ENCODE data around the gene HNRNPA2B1. TPM values are rescaled to one million over a fixed set of nuclear protein-coding genes. Genes with fewer than 3 reads are reported as not detected.

HNRNPA2B1 gene
- total and polyA plus RNA-seq, 8 donors: 84.7 to 464 (median 165) TPM

- DNase-seq (peak in 4 of 6 donors; percentile 23 to 67 (median 48)), ATAC-seq (peak in 1 of 4 donors; percentile 3), FAIRE-seq (no peak)
- intact Hi-C loops (cut with DNase I): no loop called here
- no peak overlapping the region for H3K4me3 ChIP-seq
- TF ChIP-seq, protein P1, sequence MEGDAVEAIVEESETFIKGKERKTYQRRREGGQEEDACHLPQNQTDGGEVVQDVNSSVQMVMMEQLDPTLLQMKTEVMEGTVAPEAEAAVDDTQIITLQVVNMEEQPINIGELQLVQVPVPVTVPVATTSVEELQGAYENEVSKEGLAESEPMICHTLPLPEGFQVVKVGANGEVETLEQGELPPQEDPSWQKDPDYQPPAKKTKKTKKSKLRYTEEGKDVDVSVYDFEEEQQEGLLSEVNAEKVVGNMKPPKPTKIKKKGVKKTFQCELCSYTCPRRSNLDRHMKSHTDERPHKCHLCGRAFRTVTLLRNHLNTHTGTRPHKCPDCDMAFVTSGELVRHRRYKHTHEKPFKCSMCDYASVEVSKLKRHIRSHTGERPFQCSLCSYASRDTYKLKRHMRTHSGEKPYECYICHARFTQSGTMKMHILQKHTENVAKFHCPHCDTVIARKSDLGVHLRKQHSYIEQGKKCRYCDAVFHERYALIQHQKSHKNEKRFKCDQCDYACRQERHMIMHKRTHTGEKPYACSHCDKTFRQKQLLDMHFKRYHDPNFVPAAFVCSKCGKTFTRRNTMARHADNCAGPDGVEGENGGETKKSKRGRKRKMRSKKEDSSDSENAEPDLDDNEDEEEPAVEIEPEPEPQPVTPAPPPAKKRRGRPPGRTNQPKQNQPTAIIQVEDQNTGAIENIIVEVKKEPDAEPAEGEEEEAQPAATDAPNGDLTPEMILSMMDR (IDR thresholded peaks at IDR 0.05): no peak
- no peaks in the 10 kb centered on the region for H3K9me3 ChIP-seq
- 31 to 42% methylated on average over 6 of the region's 6 CpGs for WGBS, 2 donors
- H3K36me3 ChIP-seq: peaks cover 0 to 6% (median 0%) of the 10 kb centered on the region in 3 donors
- H3K4me1 ChIP-seq: peaks cover 13 to 18% (median 14%) of the 10 kb centered on the region in 3 donors
- H3K27ac ChIP-seq: no peak overlapping the region
- no peaks in the 10 kb centered on the region for H3K27me3 ChIP-seq
Observed at GRCh38 chr7:26182283-26182682, 18.3 kb downstream of the HNRNPA2B1 start.

DNA sequence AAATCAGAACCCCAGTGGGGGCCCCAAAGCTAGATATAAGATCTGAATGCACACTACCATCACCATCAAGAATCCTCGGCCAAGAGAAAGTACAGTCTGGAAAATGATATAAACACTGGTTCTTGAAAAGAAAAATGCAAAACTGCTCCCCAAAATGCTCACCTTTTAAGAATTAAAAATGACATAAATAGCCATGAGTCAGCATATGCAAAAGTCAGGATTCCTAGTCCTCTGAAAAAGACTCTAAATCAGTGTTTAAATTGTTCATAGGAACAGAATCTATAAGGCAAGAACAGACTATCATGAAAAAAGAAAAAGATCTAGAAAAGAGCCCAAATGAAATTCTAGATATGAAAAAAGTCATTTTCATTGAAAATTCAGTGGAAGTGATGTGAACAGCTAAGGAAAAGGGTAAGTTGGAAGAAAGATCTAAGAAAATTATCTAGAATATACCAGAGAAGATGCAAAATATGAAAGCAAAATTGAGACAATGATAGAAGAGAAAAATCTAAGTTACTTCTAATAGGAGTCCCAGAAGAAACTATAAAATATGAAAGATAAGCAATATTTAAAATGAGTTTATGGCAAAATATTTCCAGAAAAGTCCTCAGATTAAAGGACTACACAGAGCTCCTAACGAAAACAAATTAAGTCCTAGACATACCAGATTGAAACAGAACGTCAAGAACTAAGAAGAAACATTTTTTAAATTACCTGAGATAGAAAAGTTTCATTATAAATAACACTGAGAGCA is 18.9 kb downstream of the HNRNPA2B1 start:
- H3K4me3 ChIP-seq: no peak overlapping the region
- no peaks in the 10 kb centered on the region for H3K27me3 ChIP-seq
- TF ChIP-seq, protein P1 (IDR thresholded peaks at IDR 0.05): no peak
- H3K36me3 ChIP-seq: peaks cover 0 to 6% (median 0%) of the 10 kb centered on the region in 3 donors
- peaks cover 9 to 13% (median 12%) of the 10 kb centered on the region in 3 donors for H3K4me1 ChIP-seq
- intact Hi-C loops (cut with DNase I): no loop called here
- no peak for ATAC-seq
- peak overlapping the region in 2 of 4 donors; percentile 45 to 65 for H3K27ac ChIP-seq
- no peaks in the 10 kb centered on the region for H3K9me3 ChIP-seq
- no peak for DNase-seq
- FAIRE-seq: no peak
- 60 to 65% methylated on average over 3 of the region's 3 CpGs for WGBS, 2 donors

GRCh38 chr7:26180792-26181198 is 19.8 kb downstream of the HNRNPA2B1 start:
- TF ChIP-seq, protein P1 (IDR thresholded peaks at IDR 0.05): no peak
- H3K9me3 ChIP-seq: no peaks in the 10 kb centered on the region
- DNase-seq (peak in 3 of 6 donors; percentile 35 to 67 (median 61)), ATAC-seq (peak; percentile 55 to 63 (median 61)), FAIRE-seq (no peak)
- intact Hi-C loops (cut with DNase I): no loop called here
- no peak overlapping the region for H3K4me3 ChIP-seq
- H3K36me3 ChIP-seq: peaks cover 0 to 6% (median 0%) of the 10 kb centered on the region in 3 donors
- peak overlapping the region in 3 of 4 donors; percentile 33 to 65 (median 45) for H3K27ac ChIP-seq
- peaks cover 4 to 13% (median 9%) of the 10 kb centered on the region in 3 donors for H3K4me1 ChIP-seq
- no peaks in the 10 kb centered on the region for H3K27me3 ChIP-seq
- WGBS, 2 donors: 14 to 21% methylated on average over 5 of the region's 5 CpGs

DNA sequence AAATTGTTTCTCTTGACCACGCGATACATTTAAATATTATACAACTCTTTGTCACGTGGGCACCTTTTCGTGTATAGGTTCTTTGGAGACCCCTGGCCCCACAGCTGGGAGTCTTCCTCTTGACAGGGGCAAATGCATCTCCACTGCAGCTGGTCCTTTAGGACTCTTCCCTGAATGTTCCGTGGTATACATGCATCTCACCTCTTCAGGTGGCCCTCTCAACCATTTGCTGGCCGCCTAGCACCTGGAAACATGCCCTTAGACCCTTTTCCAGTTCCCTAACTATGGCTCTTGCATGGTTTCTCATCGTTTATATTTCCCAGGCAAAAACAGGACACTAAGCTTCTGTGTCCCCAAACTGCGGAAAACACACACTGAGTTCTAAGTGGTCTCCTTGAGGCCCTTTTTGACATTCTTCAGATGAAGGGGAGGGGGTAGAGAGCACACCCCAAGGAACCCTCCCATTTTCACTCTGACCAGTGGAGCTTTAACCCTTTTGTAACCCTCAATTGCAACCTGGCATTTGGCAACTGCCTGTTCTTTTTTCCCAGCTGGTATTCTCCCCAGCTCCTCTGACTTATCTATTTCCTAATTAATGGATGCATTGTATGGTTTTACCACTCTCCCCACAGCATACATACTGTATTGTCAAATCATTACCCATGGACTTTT is 20.6 kb downstream of the HNRNPA2B1 start:
- FAIRE-seq (no peak), ATAC-seq (peak; percentile 2 to 6 (median 4)), DNase-seq (peak in 1 of 6 donors; percentile 38)
- Histone ChIP-seq H3K27ac (peak overlapping the region in 2 of 4 donors; percentile 45 to 65), H3K27me3 (no peaks in the 10 kb centered on the region), H3K4me3 (no peak overlapping the region), H3K36me3 (peaks cover 0 to under 1% (median 0%) of the 10 kb centered on the region in 3 donors), H3K4me1 (peaks cover 4 to 13% (median 9%) of the 10 kb centered on the region in 3 donors), H3K9me3 (no peaks in the 10 kb centered on the region)
- TF ChIP-seq, protein P1 (IDR thresholded peaks at IDR 0.05): no peak
- 25 to 27% methylated on average over 8 of the region's 8 CpGs for WGBS, 2 donors
- intact Hi-C loops (cut with DNase I): no loop called here

Measured in pancreas (tissue), 10 donors.